Measurements from ENCODE around the gene STAT6.

DNA sequence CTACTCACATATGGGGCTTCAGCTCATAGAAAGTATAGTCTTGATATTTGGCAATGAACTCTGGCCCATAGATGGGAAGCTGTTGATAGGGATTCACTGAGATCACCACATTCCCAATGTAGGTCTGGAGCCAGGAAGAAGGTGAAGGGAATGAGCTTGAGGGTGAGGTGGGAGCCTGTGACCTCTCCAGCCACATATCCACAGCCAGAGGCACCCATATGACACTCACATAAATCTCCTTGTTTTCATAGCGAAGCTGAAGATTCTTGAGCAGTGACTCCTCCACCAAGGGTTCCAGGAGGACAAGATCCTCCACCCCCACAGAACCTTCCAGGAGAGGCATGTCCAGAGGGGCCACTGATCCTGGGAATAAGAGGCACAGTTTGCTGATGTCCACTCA, 63.2 kb downstream of the STAT6 start:
- TF ChIP-seq CTCF (IDR thresholded peaks at IDR 0.05) (no peak), EZH2 (IDR thresholded peaks at IDR 0.05) (no peak)

All from neural progenitor cell (in vitro differentiated cells).